HG03159 (cell line): ENCODE measurements around the gene AFG1L.
"Not testable (repeated sequence)": the region's sequence is repeated elsewhere in the genome, so short reads cannot be mapped to it uniquely, and the experiment has no call there.

Source experiments
- ATAC-seq: cut with Tn5 transposase; IDR thresholded peaks from one replicate; pipeline ENCODE4 v1.9.1; 2021; ENCODE audit warnings: mild to moderate bottlenecking, moderate library complexity; ENCODE audit not compliant: unreplicated experiment

AFG1L gene

DNA sequence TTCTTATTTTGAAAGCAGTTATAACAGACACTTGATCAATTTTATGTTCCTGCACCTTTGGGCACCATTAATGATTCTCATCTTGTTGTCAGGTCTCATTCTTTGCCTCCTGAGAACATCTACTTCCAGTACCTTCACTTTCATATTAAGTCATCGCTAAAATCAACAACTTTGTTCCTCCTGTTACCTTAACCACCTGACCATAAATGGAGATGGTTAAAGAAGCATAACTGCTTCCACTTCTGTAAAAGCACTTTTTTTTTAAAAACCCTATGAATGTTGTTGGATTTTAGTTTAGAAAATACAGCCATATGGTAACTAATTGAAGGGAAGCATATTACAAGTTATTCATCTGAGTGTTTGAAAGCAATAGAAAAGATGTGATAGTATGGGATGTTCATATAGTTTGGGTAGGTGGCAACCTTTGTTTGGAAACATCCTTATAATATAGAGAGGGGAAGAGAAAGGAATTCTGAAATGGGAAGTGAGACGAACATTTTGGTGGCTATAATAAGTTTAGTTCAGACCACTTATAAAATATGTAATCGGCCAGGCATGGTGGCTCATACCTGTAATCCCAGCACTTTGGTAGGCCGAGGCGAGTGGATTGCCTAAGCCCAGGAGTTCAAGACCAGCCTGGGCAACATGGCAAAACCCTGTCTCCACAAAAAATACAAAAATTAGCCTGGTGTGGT, 53.9 kb downstream of the AFG1L start:
- ATAC-seq = peak; percentile 91

DNA sequence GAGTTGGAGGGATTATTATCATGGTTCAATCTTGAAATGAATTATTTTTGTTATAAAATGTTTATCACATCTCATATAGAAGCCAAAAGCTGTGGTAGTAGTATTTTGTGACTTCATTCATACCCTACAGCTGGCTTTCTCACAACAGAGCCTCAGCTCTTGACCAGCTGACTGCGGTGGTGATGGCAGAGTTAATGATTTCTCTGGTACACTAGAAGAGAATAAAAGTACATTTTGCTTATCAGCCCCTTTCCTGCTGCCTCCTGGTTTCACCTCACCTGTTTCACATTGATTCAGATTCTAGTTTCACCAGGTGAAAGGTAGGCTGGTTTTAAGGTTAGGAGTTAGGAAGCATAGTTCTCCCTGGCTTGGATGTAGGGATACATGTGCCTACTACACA, 55.7 kb downstream of the AFG1L start:
- ATAC-seq = peak; percentile 64

DNA sequence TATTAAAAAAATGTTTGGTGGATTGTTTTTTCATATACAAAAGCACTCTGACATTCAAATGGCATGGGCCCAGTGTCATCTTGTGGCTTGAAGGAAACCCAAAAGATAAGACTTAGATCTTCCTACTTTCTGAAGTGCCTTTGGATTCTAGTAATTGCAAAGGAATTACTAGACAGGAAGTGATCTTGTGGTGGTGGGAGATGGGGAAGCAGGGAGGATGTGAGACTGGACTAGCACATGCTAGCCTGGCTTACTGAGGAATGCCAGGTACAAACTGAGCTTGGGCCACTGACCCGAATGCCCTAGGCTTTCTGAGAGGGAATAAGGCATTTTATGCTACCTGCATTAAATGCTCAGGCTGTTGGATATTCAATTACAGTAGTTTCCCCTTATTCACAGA, 59.0 kb downstream of the AFG1L start:
- no peak for ATAC-seq

GRCh38 chr6:108355120-108355519, 60.3 kb downstream of the AFG1L start:
- ATAC-seq = no peak

DNA sequence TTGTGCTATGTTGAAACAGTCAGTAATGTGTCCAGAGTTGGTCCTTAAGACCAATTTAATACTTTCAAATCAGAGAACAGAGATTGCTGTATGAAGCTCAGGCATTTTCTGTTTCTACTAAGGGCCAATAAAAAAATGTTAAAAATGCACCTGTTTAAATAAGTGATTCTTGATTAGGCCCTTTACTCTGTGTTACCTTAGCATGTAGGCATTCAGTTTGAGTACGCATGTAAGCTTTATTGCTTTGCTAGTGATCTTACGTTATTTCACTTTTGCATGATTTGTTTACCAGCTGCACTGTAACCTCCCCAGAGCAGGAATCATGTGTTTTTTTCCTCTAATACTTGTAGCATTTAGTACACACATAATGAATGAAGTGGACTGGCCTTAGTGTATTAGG, 61.0 kb downstream of the AFG1L start:
- ATAC-seq = no peak

- no peak for ATAC-seq
Observed at GRCh38 chr6:108359901-108360882, 65.3 kb downstream of the AFG1L start.

DNA sequence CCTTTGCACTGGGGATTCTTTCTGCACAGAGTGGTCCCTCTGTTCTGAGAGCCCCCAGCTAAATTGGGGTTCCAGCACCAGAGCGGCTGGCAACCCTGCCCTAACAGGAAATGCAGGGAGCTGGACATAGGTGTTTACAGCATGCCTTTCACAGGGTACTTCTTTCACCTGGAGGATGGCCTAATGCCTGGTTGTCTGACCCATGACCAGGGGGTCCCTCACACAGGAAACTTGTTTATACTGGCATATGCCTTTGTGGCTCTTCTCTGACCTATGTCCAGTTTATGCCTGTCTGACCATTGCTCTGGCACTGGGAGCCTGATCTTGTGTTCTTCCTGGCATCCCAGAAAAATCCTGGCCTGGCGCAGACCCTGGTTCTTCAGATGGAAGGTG, 66.1 kb downstream of the AFG1L start:
- no peak for ATAC-seq

GRCh38 chr6:108361312-108361932, 66.6 kb downstream of the AFG1L start:
- ATAC-seq = no peak

DNA sequence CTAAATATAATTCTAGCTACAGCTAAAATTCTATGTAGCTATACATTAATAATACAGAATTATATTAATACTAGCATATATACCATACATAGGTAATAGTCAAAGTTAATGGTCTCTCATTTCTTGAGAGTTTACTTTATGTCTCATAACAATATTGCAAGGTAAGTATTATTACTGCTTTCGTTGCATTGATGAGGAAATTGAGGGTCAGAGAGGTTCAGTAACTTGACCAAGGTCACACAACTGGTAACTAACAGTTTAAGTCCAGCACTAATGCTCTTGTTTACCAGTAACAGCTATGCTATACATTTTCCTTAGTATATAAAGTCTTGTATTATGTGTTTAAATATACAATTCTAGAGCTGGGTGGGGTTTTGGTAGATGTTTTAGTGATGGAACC, 67.6 kb downstream of the AFG1L start:
- ATAC-seq = no peak

GRCh38 chr6:108363113-108363512, 68.3 kb downstream of the AFG1L start:
- ATAC-seq = no peak

DNA sequence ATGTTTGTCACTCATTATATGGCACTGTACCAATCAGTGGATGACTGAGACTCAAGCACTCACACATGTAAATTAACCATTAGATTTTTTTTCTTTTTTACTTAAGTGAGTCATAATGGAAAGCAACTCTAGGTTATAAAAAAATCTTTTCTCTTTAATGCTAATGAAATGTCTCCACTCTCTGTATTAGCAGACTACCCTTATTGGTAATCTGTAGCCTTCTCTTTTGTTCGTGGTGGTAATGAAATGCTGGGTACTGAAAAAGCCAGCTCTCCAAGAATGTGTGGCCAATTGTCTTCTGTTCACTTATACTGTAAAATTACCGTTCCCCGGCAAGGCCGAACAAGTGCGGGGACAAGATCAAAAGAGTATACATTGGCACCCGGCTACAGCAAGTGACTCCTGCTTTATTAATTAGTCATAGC, 69.0 kb downstream of the AFG1L start:
- ATAC-seq = no peak

DNA sequence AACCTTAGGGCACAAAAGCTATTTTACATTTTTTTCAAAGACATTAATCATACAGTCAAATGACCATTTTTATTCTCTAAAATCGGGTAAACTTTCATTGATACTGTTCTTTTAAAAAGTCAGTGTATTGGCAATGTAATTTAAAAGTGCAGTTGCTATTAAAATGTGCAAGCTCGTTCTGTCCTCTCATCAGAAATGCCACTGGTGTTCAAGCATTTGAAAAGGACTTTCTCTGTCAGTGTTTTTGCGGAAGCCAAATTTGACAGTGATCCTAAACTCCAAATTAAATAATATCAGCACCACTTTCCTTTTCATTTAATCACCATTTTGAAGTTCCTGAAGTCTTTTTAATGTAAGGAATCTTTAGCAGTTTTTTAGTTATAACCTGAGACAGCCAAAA, 69.6 kb downstream of the AFG1L start:
- ATAC-seq = no peak

DNA sequence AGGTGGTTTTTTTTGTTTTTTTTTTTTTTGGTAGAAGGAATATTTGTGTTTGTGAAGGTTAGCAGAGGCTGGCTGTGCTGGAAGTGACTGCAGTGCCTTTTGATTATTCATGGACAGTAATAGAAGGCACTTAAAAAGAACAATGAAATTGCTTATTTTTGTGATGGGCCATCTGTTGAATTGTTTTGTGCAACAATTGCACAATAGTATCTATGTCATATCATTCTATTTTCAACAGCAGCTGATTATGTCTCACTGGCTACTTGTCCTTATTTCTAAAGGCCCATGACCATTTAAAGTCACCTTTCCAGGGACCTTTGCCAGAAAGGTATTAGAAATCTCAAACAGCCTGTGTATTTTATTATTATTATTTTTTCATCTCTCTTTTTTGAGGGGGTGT, 70.6 kb downstream of the AFG1L start:
- ATAC-seq = no peak

DNA sequence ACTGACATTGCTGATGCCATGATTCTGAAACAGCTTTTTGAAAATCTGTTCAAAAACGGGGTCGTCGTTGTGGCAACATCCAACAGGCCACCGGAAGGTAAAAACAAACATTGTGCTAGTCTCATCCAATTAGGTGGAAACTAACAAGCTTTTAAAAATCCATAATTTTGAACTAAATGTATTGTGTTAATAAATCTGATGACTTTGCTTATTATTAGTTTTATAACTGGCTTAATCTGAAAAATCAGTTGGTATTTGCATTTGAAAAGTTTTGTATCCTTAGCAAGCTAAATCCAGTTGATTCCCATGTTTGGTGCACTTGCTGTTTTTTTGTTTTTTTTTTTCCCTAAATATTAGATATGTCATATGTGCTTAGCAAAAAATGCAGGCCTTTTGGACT, 71.4 kb downstream of the AFG1L start:
- no peak for ATAC-seq

- no peak for ATAC-seq
Observed at GRCh38 chr6:108368431-108369030, 73.7 kb downstream of the AFG1L start.

DNA sequence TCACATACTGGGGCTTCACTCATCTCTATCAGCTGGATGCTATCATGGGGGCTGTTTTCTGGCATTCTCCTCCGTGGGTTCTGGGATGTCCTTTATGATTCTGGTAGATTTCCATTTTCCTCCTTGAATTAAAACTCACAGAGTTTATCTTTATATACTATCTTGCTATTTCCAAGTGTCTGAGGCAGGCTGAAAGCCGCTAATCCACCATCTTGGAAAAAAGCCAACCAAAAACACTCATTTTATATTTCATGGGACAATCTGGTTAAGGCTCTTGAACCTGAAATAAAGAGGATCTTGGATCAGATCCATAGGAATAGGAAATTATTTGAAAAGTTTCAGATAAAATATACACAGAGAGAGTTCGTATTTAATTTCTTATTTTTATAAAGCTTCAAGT, 86.0 kb downstream of the AFG1L start:
- no peak for ATAC-seq

- no peak for ATAC-seq
Observed at GRCh38 chr6:108383981-108384380, 89.1 kb downstream of the AFG1L start.

DNA sequence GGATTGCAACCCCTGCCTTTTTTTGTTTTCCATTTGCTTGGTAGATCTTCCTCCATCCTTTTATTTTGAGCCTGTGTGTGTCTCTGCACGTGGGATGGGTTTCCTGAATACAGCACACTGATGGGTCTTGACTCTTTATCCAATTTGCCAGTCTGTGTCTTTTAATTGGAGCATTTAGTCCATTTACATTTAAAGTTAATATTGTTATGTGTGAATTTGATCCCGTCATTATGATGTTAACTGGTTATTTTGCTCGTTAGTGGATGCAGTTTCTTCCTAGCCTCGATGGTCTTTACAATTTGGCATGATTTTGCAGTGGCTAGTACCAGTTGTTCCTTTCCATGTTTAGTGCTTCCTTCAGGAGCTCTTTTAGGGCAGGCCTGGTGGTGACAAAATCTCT, 94.3 kb downstream of the AFG1L start:
- not testable (repeated sequence) for ATAC-seq

- ATAC-seq = no peak
Observed at GRCh38 chr6:108395297-108395696, 100.4 kb downstream of the AFG1L start.

DNA sequence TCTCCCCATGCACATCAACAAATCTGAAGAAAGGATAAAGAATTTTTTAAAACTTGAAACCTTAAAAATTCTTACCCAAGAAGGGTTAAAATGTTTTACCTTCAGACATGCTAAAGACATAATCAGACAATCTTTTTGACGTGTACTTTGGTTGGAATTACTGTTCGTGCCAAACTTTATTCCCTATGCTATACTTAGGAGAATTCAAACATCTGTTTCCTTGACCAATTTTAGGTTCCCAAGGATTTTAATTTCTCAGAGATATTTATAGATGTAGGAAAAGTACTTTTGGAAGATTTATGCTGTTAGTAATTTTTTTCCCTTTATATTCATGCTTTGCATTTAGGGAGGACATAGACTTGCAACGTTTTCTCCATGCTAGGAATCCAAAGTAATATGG, 108.4 kb downstream of the AFG1L start:
- no peak for ATAC-seq

DNA sequence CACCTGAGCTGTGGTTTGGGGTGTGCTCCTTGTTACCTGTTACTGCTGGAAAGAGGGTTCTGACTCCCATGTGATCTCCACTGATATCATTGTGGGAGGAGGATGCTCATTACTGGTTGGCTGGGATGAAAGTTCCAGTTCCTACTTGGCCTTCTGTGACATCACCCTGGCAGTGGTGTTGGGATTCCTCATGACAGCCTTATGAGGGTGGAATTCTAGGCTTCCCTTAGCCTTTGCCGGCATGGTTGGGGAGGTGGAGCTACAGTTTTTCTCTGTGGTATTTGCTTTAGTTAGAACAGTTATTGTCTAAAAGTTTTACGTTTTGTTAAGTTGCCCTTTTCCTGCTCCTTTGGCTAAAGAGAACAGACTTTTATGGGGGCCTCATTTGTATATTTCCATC, 112.1 kb downstream of the AFG1L start:
- no peak for ATAC-seq
